Measurements from ENCODE around the gene P3H1.

DNA sequence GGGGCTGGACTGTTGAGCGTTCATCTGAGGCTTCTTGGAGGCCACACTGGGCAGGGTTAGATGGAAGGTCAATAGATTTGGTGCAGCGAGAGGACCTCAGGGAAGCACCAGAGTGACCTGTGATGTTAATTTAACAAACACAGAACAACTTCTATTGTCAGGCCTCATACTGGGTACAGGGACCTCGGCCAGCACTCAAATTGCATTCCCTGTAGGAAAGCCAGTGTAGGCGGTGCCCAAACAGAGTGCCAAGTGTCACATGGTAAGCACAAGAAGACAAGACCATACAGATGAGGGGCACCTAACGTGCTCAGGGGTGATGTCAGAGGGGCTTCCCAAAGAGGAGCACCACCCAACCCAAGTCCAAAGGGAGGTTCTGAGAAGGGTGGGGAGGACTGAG lies 19.3 kb upstream of the P3H1 start:
- TF ChIP-seq ELF4 (IDR thresholded peaks at IDR 0.05) (no peak), FOXM1 (IDR thresholded peaks at IDR 0.05; ENCODE audit: borderline replicate concordance) (no peak), ARNT (IDR thresholded peaks at IDR 0.05) (no peak), BHLHE40 (IDR thresholded peaks at IDR 0.05; ENCODE audit: borderline replicate concordance) (no peak), CTBP1 (IDR thresholded peaks at IDR 0.05; ENCODE audit: borderline replicate concordance) (no peak), ZNF384 (IDR thresholded peaks at IDR 0.05) (no peak), HDGF (IDR thresholded peaks at IDR 0.05; ENCODE audit: borderline replicate concordance) (no peak), FOXA1 (IDR thresholded peaks at IDR 0.05) (no peak), SUZ12 (IDR thresholded peaks at IDR 0.05) (no peak), SP1 (IDR thresholded peaks at IDR 0.05) (no peak), TARDBP (IDR thresholded peaks at IDR 0.05) (no peak)
- TF ChIP-seq, protein P1, sequence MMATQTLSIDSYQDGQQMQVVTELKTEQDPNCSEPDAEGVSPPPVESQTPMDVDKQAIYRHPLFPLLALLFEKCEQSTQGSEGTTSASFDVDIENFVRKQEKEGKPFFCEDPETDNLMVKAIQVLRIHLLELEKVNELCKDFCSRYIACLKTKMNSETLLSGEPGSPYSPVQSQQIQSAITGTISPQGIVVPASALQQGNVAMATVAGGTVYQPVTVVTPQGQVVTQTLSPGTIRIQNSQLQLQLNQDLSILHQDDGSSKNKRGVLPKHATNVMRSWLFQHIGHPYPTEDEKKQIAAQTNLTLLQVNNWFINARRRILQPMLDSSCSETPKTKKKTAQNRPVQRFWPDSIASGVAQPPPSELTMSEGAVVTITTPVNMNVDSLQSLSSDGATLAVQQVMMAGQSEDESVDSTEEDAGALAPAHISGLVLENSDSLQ (IDR thresholded peaks at IDR 0.05) = no peak

All from HEK293T (cell line).